NCI-H526 treated with DMSO at 0.1 percent for 48 hours (cell line): ENCODE data around the gene ECD.

Source experiments
- DNase-seq: peaks from one replicate; lab custom pipeline; 2025; lab: John Stamatoyannopoulos, UW

The ECD gene

GRCh38 chr10:73096449-73097304, 71.1 kb downstream of the ECD start, which contains the start of gene P4HA1:
TSS of gene P4HA1 (minus strand) at chr10:73096866. CDS start at chr10:73074883, 21,983 bp downstream.
- DNase-seq = peak; percentile 79

DNA sequence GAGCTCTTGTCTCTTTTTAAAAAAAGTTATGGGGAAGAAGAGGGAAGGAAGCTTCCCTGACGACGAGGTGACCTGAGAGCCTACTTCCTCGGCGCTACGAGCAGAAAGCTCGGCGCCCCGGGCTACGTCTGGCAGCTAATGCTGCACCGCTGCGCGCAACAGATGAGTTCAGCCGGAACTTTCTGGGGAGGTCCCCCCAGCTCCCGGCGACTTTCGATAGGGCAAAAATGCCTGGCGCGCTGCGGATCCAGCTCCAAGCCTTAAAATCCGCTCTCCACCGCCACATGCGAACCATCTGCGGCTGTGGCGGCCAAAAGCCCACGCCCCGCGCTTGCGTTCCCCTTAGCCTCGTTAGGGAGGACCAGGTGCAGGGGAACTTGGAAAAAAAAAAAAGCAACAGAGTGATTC, 71.8 kb downstream of the ECD start:
- DNase-seq = peak; percentile 30

DNA sequence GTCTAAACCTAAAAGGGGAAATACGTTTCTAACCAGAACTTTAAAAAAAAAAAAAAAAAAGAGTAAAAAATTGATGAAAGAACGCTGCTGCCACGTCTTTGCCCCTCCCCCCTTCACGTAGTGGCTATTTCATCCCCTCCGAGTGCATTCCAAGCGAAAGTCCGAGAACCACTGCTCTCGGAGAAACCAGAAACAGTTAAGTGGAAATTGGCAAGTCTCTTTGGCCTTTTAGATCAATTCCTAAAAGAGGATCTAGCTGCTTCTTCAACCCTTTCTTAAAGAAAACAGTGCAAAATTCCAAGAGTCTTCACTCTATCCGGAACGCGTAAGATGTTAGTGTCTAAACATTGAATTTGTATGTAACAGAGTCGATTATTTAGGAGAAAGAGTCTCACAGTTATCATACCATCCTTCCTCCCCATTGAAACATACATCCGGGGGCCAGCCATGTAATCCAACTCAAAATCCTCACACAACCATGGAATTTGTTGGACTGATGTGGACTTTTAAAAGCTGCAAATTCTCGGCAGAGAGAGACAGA, 72.3 kb downstream of the ECD start:
- peak; percentile 18 for DNase-seq

DNA sequence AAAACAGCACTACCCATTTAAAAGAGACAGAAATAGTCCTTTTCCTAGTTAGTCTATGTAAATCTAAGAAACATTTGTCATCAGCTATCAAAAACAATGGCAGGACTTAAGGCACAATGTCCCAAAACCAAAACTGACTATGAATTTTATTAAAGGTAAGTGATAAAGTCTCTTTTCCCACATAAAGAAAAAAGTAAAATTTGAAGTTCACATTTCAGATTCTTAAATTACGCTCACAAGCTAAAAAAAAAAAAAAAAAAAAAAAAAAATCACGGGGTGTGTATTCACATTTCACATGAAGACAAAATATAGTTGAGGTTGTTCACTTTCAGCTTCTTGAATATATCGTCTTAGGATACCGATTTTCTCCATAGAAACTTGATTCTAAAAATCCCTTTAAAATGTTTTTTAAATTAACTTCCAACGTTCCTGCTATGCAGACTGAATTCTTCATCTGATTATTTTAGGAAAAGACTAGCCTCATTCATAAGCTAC, 72.8 kb downstream of the ECD start:
- no peak for DNase-seq

DNA sequence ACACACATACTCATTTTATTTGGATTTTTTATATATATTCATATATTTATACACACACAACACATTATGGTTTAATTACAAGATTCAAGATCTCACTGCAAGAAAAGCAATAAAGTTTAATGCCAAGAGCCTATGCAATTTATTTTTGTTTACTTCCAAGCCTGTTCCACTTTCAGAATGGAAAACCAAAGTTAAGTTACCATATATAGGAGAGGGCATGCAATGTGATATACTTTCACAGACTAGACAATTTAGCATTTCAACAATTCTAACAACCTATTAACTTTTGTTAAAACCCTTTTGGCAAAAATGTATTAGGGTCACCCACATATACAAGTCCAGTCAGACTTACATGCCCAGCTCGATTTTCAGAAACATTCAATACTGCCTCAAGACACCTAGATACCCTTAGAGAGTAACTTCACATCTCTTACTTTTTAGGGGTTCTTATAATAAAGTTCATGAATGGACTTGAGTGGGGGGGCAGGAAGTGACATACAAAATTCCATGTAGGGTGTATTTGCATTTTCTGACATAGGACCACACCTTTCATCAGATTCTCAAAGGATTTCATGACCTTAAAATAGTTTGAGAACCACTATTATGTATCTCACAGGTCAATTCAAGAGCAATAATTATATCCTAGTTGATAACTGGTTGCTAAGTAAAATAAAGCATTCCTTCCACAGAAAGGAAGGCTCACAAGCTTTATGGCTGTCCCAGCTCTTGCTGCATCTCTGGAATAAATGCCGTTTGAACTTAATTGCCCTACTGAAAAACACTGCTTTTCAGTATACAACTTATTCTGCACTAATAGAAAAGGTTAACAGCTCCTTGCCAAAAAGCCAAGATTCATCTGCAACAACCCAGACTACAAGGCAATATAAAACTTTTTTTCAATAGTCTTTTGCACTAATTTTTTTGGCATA, 73.6 kb downstream of the ECD start:
- no peak for DNase-seq

GRCh38 chr10:73092830-73093229, 75.0 kb downstream of the ECD start:
- DNase-seq = no peak

- DNase-seq = no peak
Measured at GRCh38 chr10:73088304-73088703, 79.5 kb downstream of the ECD start.

DNA sequence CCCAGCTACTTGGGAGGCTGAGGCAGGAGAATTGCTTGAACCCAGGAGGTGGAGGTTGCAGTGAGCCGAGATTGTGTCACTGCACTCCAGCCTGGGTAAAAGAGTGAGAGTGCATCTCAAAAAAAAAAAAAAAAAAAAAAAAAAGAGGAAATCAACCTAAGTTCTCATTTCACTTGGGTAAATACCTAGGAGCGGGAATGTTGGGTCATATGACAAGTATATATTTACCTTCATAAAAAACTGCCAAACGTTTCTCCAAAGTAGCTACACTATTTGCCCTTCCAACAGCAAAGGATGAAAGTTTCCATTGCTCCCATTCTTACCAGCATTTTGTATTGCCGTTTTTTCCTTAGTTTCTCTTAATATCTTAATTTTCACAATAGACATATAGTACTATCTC, 81.0 kb downstream of the ECD start:
- DNase-seq = no peak

DNA sequence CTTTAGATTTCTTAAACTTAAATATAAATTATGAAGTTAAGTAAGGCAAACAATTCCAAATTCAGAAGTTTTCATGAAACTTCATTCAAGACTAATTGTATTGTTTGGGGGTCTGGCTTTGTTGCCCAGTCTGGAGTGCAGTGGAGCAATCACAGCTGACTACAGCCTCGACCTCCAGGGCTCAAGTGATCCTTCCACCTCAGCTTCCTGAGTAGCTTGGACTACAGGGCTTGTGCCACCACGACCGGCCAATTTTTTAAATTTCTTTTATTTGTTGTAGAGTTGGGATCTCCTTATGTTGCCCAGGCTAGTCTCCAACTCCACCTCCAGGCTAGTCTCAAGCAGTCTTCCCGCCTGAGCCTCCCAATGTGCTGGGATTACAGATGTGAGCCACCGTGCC, 83.6 kb downstream of the ECD start:
- DNase-seq = no peak
